T-helper 1 cell treated with Interleukin-12 subunit alpha and Interleukin-12 subunit beta and Interleukin-4 antibody, amounts not matched to agents 30 ng/mL and 1 ng/mL, for 36 hours (primary cell): ENCODE data around the gene NAA20. TPM values are rescaled to one million over a fixed set of nuclear protein-coding genes. Genes with fewer than 3 reads are reported as not detected.

Source experiments
- intact Hi-C: fragments of 100-400 bp; cut with micrococcal nuclease; formaldehyde crosslinking; loops from one replicate; pipeline ENCODE4 v1.15.1; 2024
- total RNA-seq: library from RNA; stranded (reverse); gene quantifications from 2 replicates; pipeline ENCODE4 v1.2.3, GENCODE V29; 2022

NAA20 gene
- total RNA-seq, 1 donor from 2014 or later, result 56.0 TPM

DNA sequence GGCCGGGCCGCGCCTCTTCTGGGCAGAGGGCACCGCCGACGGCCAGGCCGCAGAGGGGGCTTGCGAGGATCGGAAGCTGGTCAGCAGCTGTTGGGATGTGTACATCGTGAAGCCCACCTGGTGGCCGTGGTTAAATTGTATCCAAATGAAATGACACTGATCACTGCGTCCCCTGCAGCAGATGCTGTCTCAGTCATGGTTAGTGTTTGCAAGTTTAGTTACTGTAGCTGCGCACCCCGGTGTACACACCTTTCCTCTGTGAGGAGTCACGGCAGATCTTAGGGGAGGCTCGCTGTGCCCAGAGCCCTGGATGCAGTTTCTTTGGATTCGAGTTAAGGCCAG lies 653 bp downstream of the NAA20 start:
- intact Hi-C loops, result loop anchor here (1.0 to 5.0 kb wide), 9 partner anchors 34 to 1729 kb away; partner anchors contain the start of genes CFAP61, CRNKL1, DZANK1 and KIZ

- intact Hi-C loops, result loop anchor here (5.0 kb wide), 4 partner anchors 219 to 1451 kb away; partner anchors contain the start of genes KIZ and SMIM26
Observed at GRCh38 chr20:20018366-20018765, 1.2 kb downstream of the NAA20 start.

- intact Hi-C loops, result loop anchor here (5.0 kb wide), 4 partner anchors 218 to 1452 kb away; partner anchors contain the start of genes KIZ and SMIM26
Observed at GRCh38 chr20:20019123-20019522, 2.0 kb downstream of the NAA20 start.

GRCh38 chr20:20020908-20021307 lies 3.7 kb downstream of the NAA20 start:
- intact Hi-C loops, result no loop called here

GRCh38 chr20:20021835-20022234 lies 4.7 kb downstream of the NAA20 start:
- intact Hi-C loops, result loop anchor here (1.0 kb wide), 2 partner anchors 9 to 30 kb away; partner anchors contain the start of genes CFAP61 and CRNKL1

GRCh38 chr20:20022498-20022897 lies 5.3 kb downstream of the NAA20 start:
- intact Hi-C loops, result loop anchor here (1.0 kb wide), 2 partner anchors 9 to 30 kb away; partner anchors contain the start of genes CFAP61 and CRNKL1

- intact Hi-C loops, result no loop called here
Observed at GRCh38 chr20:20023395-20023794, 6.2 kb downstream of the NAA20 start.

DNA sequence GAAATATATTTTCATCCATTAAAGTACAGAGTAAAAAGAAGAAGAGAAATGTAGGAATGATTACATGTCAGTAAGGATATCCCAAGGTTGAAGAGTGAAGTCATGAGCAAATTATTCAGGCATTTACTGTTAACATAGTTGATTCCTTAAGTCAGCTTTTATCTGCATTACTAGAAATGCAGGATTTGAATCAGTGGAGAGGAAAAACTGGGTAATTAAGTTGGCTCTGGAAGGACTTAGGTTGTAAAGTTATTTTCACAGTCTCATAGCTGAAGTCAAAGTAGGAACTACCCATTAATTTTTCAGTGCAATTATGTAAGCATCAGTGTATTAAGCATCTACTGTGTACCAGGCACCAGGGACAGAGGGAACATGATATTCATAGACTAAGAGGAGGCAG lies 7.8 kb downstream of the NAA20 start:
- intact Hi-C loops, result no loop called here

DNA sequence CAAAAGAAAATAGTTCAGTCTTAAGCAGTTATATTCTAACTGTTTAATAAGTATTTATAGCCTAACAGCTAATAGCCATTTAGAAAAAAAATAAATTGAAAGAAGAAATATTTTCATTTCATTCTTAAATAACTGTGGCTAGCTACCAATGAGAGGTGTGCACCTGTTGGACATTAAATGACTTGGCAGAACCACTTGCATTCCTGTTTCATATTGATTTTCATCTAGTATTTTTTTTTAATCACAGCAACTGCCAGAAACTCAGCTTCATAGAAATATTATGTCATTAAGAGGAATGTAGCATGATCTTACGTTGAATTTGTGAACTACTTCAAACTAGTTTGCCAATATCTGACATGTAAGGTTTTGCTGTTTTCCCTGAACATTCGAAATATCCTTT lies 10.1 kb downstream of the NAA20 start:
- intact Hi-C loops, result no loop called here

- intact Hi-C loops, result loop anchor here (1.0 to 2.0 kb wide), 2 partner anchors 9 to 15 kb away; no protein-coding TSS in a partner anchor
Observed at GRCh38 chr20:20031790-20032189, 14.6 kb downstream of the NAA20 start.

GRCh38 chr20:20034486-20034885 lies 17.3 kb downstream of the NAA20 start:
- intact Hi-C loops, result no loop called here

DNA sequence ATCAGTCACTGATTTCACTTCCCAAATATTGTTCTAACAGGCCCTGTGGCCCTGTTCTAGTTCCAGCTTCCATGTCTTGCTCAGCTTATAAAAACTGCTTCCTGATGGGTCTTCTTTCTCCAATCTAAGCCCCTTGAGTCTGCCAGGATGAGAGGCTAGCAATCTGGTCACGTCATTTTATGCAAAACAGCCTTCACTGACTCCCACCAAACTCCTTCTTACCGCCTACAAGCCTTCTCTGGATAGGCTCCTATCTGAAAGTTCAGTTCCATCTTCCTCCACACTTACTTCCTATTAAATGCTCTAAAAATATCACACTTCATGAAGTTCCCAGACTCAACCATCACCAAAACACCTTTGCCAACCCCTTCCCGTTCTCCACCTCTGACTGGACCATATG lies 19.6 kb downstream of the NAA20 start:
- intact Hi-C loops, result no loop called here

DNA sequence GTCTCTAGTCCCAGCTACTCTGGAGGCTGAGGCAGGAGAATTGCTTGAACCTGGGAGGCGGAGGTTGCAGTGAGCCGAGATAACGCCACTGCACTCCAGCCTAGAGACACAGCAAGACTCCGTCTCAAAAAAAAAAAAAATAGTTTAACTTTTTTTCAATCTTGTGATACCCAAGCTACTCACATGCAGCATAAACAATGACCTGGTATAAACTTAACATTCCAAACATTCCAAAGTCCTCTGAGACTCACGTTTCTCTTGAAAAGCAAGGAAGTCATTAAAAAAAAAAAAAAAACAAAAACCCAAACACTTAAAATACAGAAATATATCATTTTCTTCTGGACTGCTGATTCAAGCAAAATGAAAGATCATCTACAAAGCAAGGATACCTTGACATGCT lies 20.8 kb downstream of the NAA20 start:
- intact Hi-C loops, result no loop called here

DNA sequence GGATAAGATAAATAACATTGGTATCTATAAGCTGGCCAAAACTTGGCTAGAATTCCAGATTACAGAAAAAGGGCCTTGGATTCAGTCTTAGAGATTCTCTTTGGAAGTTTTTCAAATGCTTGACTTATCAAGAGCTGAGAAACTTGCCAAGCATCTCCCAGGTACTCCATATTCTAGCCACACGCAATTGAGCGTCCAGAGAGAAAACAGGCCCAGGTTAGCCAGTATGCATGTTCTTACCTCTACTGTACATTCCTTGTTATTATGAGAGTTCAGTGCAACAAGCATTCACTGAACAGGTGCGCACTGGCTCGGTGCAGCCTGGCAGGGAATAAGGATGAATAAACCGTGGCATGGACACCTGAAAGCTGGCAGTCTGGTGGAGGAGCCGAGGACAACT lies 21.4 kb downstream of the NAA20 start:
- intact Hi-C loops, result no loop called here

DNA sequence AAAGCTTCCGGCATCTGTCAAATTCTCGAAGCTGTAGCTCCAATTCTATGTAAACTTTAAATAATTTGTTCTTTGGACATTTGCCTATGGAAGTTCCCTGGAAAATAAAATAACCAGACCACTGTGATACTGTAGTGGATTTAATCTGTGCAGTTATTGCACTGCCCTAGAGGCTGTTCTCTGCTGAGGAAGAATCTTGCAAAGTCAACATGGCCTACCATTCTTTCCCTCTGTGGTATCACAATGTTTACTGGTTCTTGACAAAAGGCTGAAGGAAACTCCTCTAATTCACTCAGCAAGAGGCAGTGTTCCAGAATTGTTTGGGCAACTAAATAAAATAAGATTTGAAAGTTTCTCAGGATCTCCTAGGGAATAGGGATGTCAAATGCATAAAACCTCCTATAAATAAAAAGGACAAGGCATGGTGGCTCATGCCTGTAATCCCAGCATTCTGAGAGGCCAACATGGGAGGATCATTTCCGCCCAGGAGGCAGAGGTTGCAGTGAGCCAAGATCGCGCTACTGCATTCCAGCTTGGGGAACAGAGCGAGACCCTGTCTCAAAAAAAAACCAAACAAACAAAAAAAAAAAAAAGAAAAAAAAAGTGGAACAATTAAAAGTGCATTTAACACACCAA lies 22.7 kb downstream of the NAA20 start:
- intact Hi-C loops, result no loop called here

GRCh38 chr20:20051767-20052073 lies 34.6 kb downstream of the NAA20 start:
- intact Hi-C loops, result loop anchor here (1.0 to 2.0 kb wide), 11 partner anchors 29 to 1913 kb away; partner anchors contain the start of genes DZANK1, NAA20, POLR3F and SEC23B

DNA sequence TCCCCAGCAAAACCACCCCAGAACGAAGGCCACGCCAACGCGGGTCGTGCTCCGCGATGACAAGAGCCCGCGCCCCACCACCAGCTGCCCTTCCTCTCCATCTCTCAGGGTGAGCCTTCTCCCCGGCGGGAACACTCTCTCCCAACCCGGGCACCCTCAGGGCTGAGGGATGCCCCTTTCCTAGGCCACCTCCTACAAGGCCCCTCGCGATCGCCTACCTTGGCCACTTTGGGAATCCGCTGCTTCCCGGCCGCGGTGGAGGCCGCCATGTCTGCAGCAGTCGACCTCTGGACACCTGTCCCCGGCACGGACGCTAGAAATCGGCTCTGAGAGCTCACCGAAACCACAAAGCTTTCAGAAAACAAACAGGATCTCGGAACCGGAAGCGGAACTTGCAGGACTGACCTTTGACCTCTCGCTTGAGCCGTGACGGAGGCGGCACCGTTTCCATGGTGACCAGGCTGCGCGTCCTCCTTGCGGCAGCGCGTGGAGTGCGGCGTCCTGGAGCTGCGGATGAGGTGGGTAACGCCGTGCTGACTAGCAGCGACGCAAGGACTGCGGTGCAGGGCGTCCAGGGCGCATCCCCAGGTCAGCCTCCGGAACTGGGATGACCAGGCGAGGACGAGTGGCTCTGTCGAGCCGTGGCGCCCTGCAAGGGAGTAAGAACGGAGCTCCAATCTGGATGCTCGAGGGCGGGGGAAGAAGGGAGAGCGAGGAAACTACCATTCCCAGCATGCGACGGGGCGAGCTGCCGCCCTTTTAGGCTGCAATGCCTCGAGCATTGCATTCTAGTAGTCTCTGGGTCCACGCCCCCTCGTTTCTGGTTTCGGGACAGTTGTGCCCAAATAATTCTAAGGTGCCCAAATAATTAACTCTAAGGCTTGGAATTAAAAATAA lies 35.2 kb downstream of the NAA20 start, which contains the start of the genes CFAP61 and CRNKL1:
TSS of gene CFAP61 (plus strand) at position 459 of the 897 bp plus-strand sequence. CDS start 4,122 bp downstream, outside the sequence.
TSS of gene CRNKL1 (minus strand) at position 393 of the 897 bp plus-strand sequence. CDS start at position 269, 124 bp downstream.
- intact Hi-C loops, result loop anchor here (1.0 to 2.0 kb wide), 11 partner anchors 30 to 1914 kb away; partner anchors contain the start of genes DZANK1, NAA20, POLR3F and SEC23B

GRCh38 chr20:20060234-20060998 lies 43.3 kb downstream of the NAA20 start:
- intact Hi-C loops, result no loop called here

- intact Hi-C loops, result no loop called here
Observed at GRCh38 chr20:20063941-20064702, 47.0 kb downstream of the NAA20 start.

- intact Hi-C loops, result no loop called here
Observed at GRCh38 chr20:20065361-20065760, 48.2 kb downstream of the NAA20 start.
